Measurements from ENCODE around the gene CRLF3.
"Not testable (repeated sequence)": the region's sequence is repeated elsewhere in the genome, so short reads cannot be mapped to it uniquely, and the experiment has no call there.

CRLF3 gene, protein sequence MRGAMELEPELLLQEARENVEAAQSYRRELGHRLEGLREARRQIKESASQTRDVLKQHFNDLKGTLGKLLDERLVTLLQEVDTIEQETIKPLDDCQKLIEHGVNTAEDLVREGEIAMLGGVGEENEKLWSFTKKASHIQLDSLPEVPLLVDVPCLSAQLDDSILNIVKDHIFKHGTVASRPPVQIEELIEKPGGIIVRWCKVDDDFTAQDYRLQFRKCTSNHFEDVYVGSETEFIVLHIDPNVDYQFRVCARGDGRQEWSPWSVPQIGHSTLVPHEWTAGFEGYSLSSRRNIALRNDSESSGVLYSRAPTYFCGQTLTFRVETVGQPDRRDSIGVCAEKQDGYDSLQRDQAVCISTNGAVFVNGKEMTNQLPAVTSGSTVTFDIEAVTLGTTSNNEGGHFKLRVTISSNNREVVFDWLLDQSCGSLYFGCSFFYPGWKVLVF

DNA sequence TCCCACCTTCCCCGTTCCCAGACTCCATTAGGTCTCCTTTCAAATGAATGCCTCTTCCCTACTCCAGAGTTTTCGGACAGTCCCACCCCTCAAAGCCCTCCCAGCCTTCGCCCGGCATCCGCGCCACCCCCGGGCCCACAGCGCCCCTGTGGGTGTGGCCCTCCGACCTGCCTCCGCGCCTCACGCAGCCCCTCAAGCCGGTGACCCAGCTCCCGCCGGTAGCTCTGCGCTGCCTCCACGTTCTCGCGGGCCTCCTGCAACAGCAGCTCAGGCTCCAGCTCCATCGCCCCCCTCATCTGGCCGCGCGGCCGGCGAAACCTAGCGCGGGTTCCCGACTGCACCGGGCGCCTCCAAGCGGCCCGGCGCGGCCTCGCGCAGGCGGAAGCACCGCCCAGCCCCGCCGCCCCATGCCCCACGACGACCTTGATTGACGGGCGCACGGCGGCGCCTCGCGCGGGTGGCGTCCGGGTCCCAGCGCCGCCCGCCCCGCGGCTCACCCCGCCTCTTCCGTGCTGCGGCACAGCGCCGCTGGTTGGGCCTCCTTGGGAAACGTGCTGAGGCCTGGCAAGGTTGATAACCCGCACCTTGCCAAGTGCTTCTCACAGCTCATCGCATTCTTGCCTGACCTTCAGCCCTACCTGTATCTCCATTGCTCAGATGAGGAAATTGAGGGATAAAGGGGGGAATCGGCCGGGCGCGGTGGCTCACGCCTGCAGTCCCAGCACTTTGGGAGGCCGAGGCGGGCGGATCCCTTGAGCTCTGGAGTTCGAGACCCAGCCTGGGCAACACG, at the start of gene CRLF3:
TSS of gene CRLF3 (minus strand) at position 337 of the 790 bp plus-strand sequence. CDS start at position 296, 41 bp downstream.
- DNase-seq: peak; percentile 90

DNA sequence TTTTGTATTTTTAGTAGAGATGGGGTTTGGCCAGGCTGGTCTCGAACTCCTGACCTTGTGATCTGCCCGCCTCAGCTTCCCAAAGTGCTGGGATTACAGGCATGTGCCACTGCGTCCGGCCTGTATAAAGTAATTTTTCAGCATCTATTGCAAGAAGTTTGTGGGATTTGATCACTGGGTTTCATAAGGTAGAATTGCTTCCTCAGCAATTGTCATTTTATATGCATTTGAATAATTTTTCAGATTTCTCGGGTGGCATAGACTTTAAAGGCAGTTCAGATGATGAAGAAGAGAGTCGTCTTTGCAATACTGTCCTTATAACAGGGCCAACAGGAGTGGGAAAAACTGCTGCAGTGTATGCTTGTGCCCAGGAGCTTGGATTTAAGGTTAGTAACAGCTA, 44.5 kb upstream of the CRLF3 start:
- no peak for DNase-seq

DNA sequence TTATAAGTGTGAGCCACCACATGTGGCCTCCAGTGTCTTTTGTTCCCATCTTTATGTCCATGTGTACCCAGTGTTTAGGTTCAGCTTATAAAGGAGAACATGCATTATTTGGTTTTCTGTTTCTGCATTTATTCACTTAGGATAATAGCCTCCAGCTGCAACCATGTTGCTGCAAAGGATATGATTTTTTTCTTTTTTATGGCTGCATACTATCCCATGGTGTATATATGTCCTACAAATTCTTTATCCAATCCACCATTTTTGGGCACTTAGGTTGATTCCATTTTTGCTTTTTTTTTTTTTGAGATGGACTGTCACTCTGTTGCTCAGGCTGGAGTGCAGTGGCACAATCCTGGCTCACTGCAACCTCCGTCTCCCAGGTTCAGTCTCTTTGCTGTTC, 40.1 kb upstream of the CRLF3 start:
- DNase-seq: no peak

DNA sequence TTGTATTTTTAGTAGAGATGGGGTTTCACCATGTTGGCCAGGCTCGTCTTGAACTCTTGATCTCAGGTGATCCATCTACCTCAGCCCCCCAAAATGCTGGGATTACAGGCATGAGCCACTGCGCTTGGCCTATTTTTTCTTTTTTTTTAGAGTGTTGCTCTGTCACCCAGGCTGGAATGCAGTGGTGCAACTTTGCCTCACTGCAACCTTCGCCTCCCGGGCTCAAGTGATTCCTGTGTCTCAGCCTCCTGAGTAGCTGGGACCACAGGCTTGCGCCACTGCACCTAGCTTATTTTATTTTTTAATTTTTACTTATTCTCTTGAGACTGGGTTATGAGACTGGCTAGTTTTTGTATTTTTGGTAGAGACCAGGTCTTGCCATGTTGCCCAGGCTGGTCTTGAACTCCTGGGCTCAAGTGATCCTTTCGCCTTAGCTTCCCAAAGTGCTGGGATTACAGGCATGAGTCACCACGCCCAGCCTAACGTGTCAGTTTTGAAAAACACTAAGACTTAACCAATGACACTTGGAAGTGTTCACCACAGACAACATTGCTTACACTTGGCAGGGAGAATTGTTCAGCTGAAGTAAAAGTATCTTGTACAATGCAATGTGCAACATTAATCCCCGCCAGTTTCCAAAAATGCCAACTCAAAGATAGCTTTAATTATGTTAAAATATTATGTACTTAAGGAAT, 34.2 kb upstream of the CRLF3 start:
- DNase-seq: no peak

DNA sequence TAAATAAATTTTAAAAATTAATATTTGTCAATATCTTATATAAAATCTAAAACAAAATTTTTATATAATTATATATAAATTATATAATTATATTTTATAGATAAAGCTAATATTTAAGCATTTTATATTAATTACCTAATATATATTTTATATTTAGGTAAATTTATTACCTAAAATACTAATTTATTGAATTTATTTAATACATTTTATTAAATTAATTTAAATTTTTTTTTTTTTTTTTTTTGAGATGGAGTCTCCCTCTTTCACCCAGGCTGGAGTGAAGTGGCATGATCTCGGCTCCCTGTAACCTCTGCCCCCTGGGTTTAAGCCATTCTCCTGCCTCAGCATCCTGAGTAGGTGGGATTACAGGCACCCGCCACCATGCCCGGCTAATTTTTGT, 29.7 kb upstream of the CRLF3 start:
- DNase-seq: no peak

DNA sequence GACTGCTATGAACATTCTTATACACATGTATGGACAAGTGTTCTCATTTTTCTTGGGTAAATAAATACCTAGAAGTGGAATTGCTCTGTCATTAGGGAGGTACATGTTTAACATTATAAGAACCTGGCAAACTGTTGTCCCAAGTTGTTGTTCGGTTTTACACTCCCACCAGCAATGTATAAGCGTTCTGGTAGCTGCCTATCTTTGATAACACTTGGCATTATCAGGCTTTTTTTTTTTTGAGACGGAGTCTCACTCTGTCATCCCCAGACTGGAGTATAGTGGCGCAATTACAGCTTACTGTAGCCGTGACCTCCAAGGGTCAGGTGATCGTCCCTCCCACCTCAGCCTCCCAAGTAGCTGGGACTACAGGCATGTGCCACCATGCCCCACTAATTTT, 23.5 kb upstream of the CRLF3 start:
- DNase-seq: no peak

DNA sequence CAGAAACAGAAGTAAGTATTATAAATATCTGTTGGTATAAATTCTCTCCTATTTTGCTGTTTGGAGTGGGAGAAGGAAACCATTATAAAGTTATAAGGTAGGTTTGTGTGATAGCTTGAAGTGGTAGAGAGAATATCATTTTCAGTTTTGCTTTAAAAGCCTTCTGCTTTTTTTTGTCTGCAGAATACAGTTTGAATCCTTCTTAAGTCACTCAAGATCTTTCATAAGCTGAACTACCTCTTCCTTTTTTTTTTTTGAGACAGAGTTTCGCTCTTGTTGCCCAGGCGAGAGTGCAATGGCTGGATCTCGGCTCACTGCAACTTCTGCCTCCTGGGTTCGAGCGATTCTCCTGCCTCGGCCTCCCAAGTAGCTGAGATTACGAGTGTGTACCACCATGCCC, 16.3 kb upstream of the CRLF3 start:
- DNase-seq: no peak

DNA sequence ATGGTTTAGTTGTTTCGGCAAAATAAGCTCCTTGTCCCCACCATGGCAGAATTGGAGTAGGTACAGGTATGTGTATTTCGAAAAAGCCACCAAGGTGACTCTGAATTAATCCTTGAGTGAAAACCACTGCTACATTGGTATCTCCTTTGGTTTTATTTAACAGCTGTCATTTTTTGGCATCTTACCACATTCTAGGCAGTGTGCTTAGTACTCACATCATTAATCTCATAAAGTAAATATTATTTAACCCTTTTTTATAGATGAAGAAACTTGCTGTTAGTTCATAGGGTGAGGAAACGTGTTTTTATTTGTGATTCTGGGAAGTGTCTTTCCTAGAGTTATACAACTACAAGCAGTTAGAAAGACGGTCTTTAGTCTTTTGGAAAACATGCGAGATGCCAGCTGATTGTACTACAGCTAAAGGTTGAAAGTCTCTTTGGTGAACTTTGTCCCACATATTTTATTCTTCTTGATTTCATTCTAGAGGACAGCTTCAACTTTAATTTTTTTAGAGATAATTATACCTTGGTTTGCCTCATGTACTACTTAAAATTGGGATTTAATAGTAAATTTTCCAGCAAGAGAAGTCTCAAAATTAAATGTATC, 13.8 kb upstream of the CRLF3 start:
- no peak for DNase-seq

DNA sequence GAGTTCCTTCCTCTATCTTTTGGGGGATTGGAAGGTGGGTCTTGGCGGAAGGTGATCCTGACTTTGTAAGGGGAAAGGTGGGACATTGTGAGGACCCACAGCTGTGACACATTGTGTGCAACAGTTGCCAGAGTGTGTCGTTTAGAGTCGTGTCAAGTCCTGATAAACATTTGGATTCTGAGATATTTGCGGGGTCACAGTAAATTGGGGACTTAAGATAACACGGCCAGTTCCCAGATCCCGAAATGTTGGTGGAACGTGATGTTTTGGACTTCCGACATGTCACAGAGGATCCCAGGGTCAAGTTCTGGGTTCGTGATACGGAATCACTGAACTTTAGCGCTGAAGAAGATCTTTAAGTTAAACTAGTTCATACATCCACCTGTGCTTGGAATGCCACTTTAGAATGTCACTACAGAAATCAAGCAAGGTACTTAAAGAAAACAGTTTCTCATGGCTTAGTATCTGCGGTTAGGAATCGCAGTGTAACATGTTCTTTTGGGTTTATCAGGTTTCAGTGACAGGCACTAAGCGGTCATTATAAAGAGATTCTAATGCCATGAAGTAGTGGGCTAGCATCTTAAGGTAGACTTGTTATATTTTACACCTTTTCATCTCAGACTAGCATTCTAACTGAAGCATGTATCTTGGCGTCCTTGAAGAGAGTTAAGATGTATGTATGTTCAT, 8.1 kb upstream of the CRLF3 start:
- no peak for DNase-seq

DNA sequence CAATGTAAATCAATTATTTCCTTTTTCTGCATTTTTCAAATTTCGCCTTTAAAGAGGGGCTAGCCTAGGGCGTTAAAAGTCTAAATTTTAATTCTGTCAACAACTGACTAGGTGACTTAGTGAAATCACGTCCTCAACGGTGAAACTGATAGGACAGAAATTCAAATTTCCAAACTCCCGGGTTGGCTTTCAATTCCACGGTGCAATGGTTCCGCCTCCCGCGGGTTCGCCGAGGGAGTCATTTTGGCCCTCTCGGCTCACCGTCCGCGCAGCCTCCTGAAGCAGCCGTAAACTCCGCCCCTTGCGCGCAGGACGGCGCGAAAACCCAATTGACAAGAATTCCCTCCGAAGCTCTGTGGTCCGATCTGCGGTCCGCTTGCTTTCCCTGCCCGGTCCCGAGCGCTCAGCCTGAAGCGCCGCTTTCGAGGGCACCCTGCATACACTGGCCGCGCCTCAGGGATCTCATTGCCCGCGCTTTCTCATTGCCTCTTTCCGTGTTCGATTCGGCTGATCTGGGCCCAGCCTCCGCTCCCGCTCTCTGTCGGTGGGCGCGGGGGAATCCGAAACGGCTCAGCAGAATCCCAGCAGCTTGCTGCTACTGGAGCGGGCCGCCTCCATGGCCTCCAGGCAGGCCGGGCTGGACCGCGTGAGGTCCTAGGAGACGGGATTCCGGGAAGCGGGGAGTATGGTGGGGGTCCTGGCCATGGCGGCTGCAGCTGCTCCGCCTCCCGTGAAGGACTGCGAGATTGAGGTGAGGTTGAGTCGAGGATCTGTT, 7.4 kb upstream of the CRLF3 start, which contains the start of gene ATAD5:
TSS of gene ATAD5 (plus strand) at position 304 of the 775 bp plus-strand sequence. CDS start at position 686, 382 bp downstream.
- DNase-seq: peak; percentile 46

DNA sequence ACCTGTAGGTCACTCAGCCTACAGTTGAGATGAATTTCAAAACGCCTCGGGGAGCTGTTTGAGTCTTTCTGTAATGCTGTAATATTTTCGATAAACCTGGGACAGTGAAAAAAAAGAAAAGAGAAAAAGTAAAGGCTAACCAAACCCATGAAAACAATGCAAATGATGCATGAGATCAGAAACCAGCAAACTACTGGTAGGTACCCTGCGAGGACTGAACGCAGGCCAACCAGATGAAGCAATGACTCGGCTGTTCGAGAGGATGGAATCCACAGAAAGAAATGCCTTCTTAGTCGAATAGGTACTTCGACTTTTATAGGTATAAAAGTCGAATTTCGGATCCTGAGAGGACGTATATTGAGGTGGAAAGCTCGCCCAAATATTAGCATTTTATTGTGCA, 6.8 kb upstream of the CRLF3 start:
- DNase-seq: no peak

DNA sequence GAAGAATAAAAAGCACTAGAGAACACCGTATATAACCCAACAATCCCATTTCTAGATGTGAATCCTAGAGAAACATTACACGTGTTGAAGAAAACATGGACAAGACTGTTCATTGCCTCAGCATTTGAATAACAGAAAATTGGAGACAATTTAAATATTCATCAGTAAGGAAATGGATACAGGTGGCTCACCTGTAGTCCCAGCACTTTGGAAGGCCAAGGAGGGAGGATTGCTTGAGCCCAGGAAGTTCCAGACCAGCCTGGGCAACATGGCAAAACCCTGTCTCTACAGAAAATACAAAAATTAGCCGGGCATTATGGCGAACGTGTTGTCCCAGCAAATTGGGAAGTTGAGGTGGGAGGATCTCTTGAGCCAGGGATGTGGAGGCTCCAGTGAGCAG, 4.5 kb upstream of the CRLF3 start:
- DNase-seq: no peak

DNA sequence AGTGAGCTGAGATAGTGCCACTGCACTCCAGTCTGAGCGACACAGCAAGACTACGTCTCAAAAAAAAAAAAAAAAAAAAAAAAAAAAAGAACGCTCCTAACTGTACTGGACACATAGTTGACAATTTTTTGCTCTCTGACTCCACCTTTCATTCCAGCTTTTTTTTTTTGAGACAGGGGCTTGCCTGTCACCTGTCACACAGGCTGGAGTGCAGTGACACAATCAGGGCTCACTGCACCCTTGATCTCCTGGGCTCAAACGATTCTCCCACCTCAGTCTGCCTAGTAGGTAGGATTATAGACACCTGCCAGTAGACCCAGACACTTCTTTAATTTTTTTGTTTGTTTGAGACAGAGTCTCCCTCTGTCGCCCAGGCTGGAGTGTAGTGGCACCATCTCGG, 2.6 kb upstream of the CRLF3 start:
- no peak for DNase-seq

DNA sequence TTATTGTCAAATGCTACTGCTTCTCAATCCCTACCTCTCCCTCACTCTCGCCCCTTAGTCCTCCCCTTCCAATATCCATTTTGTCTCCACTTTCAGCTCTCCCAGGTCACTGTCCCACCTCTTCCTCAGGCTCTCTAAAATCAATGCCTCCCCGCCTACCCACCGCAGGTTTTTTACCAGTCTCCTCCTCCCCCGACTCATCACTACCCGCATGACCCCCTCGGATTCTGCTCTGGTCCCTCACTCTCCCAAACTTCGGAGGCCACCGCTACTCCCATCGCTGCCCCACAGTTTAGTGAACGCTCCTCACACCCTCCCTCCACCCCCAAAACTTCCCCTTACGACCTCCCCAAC, 513 bp downstream of the CRLF3 start:
- peak; percentile 33 for DNase-seq

DNA sequence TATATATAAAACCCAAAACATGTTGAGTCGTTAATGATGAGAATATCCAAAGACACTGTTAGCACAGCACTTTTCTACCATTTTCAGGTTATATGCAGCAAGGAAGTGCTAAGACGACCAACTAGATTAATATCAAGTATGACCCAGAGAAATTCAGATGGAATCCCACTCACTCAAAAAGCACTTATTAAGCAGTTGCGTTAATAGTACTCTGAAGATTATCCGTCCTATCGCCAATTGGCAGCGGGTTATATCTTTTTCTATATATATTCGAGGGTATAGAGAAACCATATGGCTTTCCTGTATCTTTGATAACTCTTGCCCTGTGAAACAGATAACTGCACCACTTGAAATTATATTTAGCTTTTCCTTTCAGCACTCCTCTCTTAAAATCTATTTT, 1.1 kb downstream of the CRLF3 start:
- no peak for DNase-seq

DNA sequence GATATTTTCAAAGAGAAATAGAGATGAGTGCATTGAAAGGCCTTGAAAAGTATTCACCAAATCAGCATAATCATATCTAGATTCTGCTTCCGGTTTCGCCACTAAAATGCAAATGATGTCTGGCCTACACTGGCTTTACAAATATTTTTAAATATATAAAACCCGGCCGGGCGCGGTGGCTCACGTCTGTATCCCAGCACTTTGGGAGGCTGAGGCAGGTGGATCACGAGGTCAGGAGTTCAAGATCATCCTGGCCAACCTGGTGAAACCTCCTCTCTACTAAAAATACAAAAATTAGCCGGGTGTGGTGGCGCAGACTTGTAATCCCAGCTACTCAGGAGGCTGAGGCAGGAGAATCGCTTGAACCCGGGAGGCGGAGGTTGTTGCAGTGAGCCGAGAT, 1.6 kb downstream of the CRLF3 start:
- DNase-seq: not testable (repeated sequence)

DNA sequence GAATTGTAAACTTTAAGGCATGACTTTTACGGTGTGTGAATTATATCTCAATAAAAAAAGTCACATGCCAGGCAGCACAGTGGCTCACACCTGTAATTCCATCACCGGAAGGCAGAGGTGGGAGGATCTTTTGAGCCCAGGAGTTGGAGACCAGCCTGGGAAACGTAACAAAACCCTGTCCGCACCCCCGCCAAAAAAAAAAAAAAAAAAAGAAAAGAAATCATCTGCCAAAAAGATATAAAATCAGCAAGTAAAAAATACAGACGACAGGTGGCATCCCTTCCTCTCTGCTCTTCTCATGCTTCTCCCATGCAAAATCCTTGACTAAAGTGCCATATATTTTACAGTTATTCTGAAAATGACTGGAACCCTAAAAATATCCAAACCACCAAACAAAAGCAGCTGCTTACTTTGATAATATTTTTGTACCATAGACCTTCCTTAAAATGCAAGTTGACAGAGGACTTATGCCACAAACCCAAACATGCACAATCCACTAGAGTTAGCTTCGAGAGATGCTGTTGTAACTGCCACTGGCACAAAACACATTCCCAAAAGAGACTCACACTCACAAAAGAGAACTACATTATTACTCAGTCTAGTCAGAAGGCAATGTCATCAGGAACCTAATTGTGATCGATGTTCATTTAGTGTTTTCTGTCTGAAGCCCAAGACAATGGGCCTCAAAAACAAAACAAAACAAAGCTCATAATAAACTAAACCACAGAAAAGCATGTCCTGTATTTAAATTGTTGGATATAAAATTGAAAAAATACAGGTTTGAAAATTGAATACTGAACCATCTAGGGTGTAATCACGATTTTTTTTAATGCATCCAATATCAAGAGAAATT, 2.4 kb downstream of the CRLF3 start:
- no peak for DNase-seq

DNA sequence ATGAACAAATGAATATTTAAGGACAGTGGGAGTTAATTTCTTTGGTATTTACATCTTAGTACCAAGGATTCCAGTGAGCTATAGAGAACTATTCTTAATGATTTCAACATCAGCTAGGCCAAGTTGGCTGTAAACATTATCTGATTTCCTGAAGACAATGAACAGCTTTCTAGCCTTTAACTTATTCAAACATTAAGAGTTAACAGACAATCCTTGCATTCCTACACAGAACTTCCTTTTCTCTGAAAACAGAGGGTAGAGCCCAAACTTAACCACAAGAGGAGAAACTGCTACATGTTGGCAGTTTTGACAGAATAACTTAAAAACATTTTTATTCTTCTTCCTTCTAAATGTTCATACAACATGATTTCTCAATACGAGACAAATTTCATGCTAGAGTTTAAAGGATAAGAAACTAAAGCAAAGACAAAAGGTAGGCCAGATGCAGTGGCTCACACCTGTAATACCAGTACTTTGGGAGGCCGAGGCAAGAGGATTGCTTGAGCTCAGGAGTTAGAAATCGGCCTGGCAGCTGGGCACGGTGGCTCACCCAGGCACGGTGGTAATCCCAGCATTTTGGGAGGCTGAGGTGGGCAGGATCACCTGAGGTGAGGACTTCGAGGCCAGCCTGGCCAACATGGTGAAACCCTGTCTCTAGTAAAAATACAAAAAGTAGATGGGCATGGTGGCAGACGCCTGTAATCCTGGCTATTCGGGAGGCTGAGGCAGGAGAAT, 4.4 kb downstream of the CRLF3 start:
- DNase-seq: no peak

DNA sequence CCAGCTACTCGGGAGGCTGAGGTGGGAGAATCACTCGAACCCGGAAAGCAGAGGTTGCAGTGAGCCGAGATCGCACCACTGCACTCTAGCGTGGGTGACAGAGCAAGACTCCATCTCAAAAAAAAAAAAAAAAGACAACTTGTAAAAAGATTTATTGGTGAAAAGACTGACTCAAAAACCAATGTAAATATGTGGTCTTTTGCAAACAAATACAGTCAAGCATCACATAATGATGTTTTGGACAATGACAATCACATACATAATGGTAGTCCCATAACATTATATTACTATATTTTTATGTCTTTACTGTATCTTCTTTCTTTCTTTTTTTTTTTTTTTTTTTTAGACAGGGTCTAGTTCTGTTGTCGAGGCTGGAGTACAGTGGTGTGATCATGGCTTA, 8.3 kb downstream of the CRLF3 start:
- no peak for DNase-seq

DNA sequence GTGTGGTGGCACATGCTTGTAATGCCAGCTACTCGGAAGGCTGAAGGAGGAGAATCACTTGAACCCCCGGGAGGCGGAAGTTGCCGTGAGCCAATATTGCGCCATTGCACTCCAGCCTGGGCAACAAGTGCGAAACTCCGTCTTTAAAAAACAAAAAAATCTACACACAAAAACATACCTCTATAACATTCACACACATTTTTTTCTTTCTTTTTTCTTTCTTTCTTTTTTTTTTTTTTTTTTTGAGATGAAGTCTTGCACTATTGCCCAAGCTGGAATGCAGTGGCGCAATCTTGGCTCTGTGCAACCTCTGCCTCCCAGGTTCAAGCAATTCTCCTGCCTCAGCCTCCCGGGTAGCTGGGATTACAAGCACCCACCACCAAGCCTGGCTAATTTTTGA, 9.6 kb downstream of the CRLF3 start:
- not testable (repeated sequence) for DNase-seq

Measured in 8988T (cell line).